ENCODE data around the gene SCRT2. TPM values are rescaled to one million over a fixed set of nuclear protein-coding genes. Genes with fewer than 3 reads are reported as not detected.

SCRT2 gene
- total and polyA plus RNA-seq, 7 experiments from 2014 or later, result not detected

DNA sequence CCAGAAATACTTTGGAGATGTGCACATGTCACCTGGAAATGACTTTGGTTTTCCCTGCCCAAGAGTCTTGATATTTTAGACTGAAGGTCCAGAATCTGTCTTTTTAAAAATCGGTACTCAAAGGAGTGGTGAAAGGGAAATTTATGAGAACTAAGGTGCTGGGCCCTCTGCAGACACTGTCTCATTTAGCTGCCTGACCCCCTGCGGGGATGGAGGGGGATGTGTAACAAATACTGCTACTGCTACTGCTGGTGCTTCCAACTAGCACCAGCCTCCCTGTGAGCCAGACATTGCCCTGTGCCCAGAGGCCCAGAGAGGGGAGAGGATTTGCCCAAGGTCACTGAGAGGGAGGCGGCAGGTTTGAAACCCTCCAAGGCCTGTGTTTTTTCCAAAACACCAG, 7.0 kb downstream of the SCRT2 start:
- Histone ChIP-seq H3K27ac (ENCODE audit: low read depth, low read length) (no peak overlapping the region), H3K4me3 (ENCODE audit: low read length) (no peak overlapping the region), H3K36me3 (ENCODE audit: control insufficient read depth in 2 of 3, insufficient read depth in 3 of 3, low read length in 3 of 3) (no peaks in the 10 kb centered on the region), H3K9me3 (ENCODE audit: control insufficient read depth in 2 of 3, low read length in 3 of 3) (no peaks in the 10 kb centered on the region), H3K4me1 (ENCODE audit: control insufficient read depth in 2 of 2, insufficient read depth in 2 of 2, low read length in 2 of 2) (no peaks in the 10 kb centered on the region), H3K27me3 (ENCODE audit: control insufficient read depth in 2 of 2, insufficient read depth in 2 of 2, low read length in 2 of 2) (peaks cover 0 to 3% of the 10 kb centered on the region in 2 donors)
- peaks cover 0 to 2% (median 0%) of the 10 kb centered on the region in 11 donors for H3K9me3 Mint-ChIP-seq
- H3K27ac Mint-ChIP-seq, result no peak overlapping the region
- peaks cover 60 to 71% (median 64%) of the 10 kb centered on the region in 5 donors for H3K27me3 Mint-ChIP-seq
- H3K4me3 Mint-ChIP-seq, result no peak overlapping the region
- ATAC-seq, result no peak
- no peaks in the 10 kb centered on the region for H3K36me3 Mint-ChIP-seq
- peaks cover 0 to 4% (median 0%) of the 10 kb centered on the region in 7 donors for H3K4me1 Mint-ChIP-seq
- DNase-seq, result no peak
- ChIA-PET POLR2A (no interaction called here), CTCF (no interaction called here)
- intact Hi-C loops (cut with micrococcal nuclease), result loop anchor here in 1 of 2 donors (5.0 kb wide), 1 partner anchor 316 kb away; no protein-coding TSS in a partner anchor

DNA sequence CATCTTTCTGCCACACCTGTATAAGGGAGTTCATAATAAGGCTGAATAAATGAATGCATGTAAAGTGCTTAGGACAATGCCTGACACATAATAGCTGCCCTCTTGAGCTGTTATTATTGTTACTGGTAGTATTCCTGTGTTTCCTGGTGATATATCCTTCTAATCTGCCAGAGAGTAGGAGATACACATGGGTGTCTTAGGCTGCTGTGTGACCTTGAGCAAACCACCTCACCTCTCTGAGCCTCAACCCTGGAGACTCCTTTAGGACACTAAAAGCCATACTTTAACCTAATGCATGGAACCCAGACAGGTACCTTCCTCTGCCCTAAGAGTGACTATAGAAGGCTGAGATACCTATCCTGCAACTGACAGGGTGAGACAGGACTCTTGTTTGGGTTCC, 7.6 kb downstream of the SCRT2 start:
- Histone ChIP-seq H3K4me3 (ENCODE audit: low read length) (no peak overlapping the region), H3K36me3 (ENCODE audit: control insufficient read depth in 2 of 3, insufficient read depth in 3 of 3, low read length in 3 of 3) (no peaks in the 10 kb centered on the region), H3K27ac (ENCODE audit: low read depth, low read length) (no peak overlapping the region), H3K9me3 (ENCODE audit: control insufficient read depth in 2 of 3, low read length in 3 of 3) (no peaks in the 10 kb centered on the region), H3K27me3 (ENCODE audit: control insufficient read depth in 2 of 2, insufficient read depth in 2 of 2, low read length in 2 of 2) (peaks cover 0 to 3% of the 10 kb centered on the region in 2 donors), H3K4me1 (ENCODE audit: control insufficient read depth in 2 of 2, insufficient read depth in 2 of 2, low read length in 2 of 2) (no peaks in the 10 kb centered on the region)
- DNase-seq (no peak), ATAC-seq (no peak)
- H3K4me1 Mint-ChIP-seq, result peaks cover 0 to 8% (median 0%) of the 10 kb centered on the region in 7 donors
- H3K27me3 Mint-ChIP-seq, result peaks cover 59 to 72% (median 64%) of the 10 kb centered on the region in 5 donors
- H3K4me3 Mint-ChIP-seq, result no peak overlapping the region
- peaks cover 0 to 2% (median 0%) of the 10 kb centered on the region in 11 donors for H3K9me3 Mint-ChIP-seq
- no peaks in the 10 kb centered on the region for H3K36me3 Mint-ChIP-seq
- intact Hi-C loops (cut with micrococcal nuclease), result loop anchor here in 1 of 2 donors (5.0 kb wide), 1 partner anchor 316 kb away; no protein-coding TSS in a partner anchor
- ChIA-PET CTCF (no interaction called here), POLR2A (no interaction called here)
- H3K27ac Mint-ChIP-seq, result no peak overlapping the region

- peaks cover 0 to 13% (median 0%) of the 10 kb centered on the region in 7 donors for H3K4me1 Mint-ChIP-seq
- H3K27ac ChIP-seq (ENCODE audit: low read depth, low read length), result no peak overlapping the region
- ATAC-seq (peak; percentile 55), DNase-seq (peak in 2 of 9 donors; percentile 21 to 69)
- H3K9me3 Mint-ChIP-seq, result peaks cover 0 to 2% (median 0%) of the 10 kb centered on the region in 11 donors
- no peaks in the 10 kb centered on the region for H3K9me3 ChIP-seq (ENCODE audit: control insufficient read depth in 2 of 3, low read length in 3 of 3)
- CTCF ChIA-PET, result interaction anchor here (0.5 kb wide), 1 partner anchor 185 kb away, joined by 3 read pairs; no protein-coding TSS in a partner anchor
- H3K27ac Mint-ChIP-seq, result no peak overlapping the region
- H3K4me1 ChIP-seq (ENCODE audit: control insufficient read depth in 2 of 2, insufficient read depth in 2 of 2, low read length in 2 of 2), result no peaks in the 10 kb centered on the region
- H3K4me3 Mint-ChIP-seq, result no peak overlapping the region
- intact Hi-C loops (cut with micrococcal nuclease), result loop anchor here in 1 of 2 donors (1.0 to 5.0 kb wide), 3 partner anchors 15 to 315 kb away; partner anchors contain the start of gene SRXN1
- H3K27me3 Mint-ChIP-seq, result peaks cover 59 to 73% (median 64%) of the 10 kb centered on the region in 5 donors
- POLR2A ChIA-PET, result no interaction called here
- H3K27me3 ChIP-seq (ENCODE audit: control insufficient read depth in 2 of 2, insufficient read depth in 2 of 2, low read length in 2 of 2), result peaks cover 0 to 6% of the 10 kb centered on the region in 2 donors
- no peaks in the 10 kb centered on the region for H3K36me3 Mint-ChIP-seq
- no peak overlapping the region for H3K4me3 ChIP-seq (ENCODE audit: low read length)
- no peaks in the 10 kb centered on the region for H3K36me3 ChIP-seq (ENCODE audit: control insufficient read depth in 2 of 3, insufficient read depth in 3 of 3, low read length in 3 of 3)
These were observed 8.1 kb downstream of the SCRT2 start for GRCh38 chr20:667351-668034.

DNA sequence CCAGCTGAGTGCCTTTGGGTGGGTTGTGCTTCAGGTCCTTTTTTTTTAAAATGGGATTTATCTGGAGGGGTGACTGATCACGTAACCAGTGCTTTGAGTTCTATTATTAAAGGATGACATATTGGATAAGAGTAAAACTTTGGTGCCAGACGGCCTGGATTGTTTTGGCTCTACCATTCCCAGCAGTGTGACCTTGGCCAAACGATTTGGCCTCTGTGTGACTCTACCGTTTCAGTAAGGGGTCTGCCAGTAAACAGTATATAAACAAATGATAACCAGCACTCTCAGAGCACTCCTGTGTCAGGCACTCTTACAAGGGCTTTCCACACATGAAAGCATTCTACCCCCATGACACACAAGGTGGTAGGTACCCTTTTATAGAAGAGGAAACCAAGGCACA, 8.7 kb downstream of the SCRT2 start:
- H3K27ac ChIP-seq (ENCODE audit: low read depth, low read length), result no peak overlapping the region
- intact Hi-C loops (cut with micrococcal nuclease), result loop anchor here in 1 of 2 donors (1.0 to 5.0 kb wide), 3 partner anchors 14 to 315 kb away; partner anchors contain the start of gene SRXN1
- H3K4me1 ChIP-seq (ENCODE audit: control insufficient read depth in 2 of 2, insufficient read depth in 2 of 2, low read length in 2 of 2), result no peaks in the 10 kb centered on the region
- H3K4me1 Mint-ChIP-seq, result peaks cover 0 to 13% (median 0%) of the 10 kb centered on the region in 7 donors
- no peak overlapping the region for H3K4me3 Mint-ChIP-seq
- DNase-seq (no peak), ATAC-seq (no peak)
- POLR2A ChIA-PET, result no interaction called here
- peaks cover 0 to 6% of the 10 kb centered on the region in 2 donors for H3K27me3 ChIP-seq (ENCODE audit: control insufficient read depth in 2 of 2, insufficient read depth in 2 of 2, low read length in 2 of 2)
- no peaks in the 10 kb centered on the region for H3K9me3 ChIP-seq (ENCODE audit: control insufficient read depth in 2 of 3, low read length in 3 of 3)
- no peak overlapping the region for H3K27ac Mint-ChIP-seq
- CTCF ChIA-PET, result no interaction called here
- peaks cover 0 to 3% (median 0%) of the 10 kb centered on the region in 11 donors for H3K9me3 Mint-ChIP-seq
- no peaks in the 10 kb centered on the region for H3K36me3 ChIP-seq (ENCODE audit: control insufficient read depth in 2 of 3, insufficient read depth in 3 of 3, low read length in 3 of 3)
- H3K27me3 Mint-ChIP-seq, result peaks cover 60 to 71% (median 62%) of the 10 kb centered on the region in 5 donors
- no peaks in the 10 kb centered on the region for H3K36me3 Mint-ChIP-seq
- H3K4me3 ChIP-seq (ENCODE audit: low read length), result no peak overlapping the region

GRCh38 chr20:665276-665675, 10.3 kb downstream of the SCRT2 start:
- no peak overlapping the region for H3K4me3 ChIP-seq (ENCODE audit: low read length)
- ChIA-PET POLR2A (no interaction called here), CTCF (interaction anchor here (0.6 kb wide), 1 partner anchor 366 kb away, joined by 3 read pairs; no protein-coding TSS in a partner anchor)
- intact Hi-C loops (cut with micrococcal nuclease), result loop anchor here in 1 of 2 donors (5.0 kb wide), 1 partner anchor 313 kb away; no protein-coding TSS in a partner anchor
- peaks cover 0 to 5% (median 0%) of the 10 kb centered on the region in 11 donors for H3K9me3 Mint-ChIP-seq
- no peaks in the 10 kb centered on the region for H3K9me3 ChIP-seq (ENCODE audit: control insufficient read depth in 2 of 3, low read length in 3 of 3)
- peaks cover 0 to 6% of the 10 kb centered on the region in 2 donors for H3K27me3 ChIP-seq (ENCODE audit: control insufficient read depth in 2 of 2, insufficient read depth in 2 of 2, low read length in 2 of 2)
- H3K27ac Mint-ChIP-seq, result no peak overlapping the region
- no peaks in the 10 kb centered on the region for H3K4me1 ChIP-seq (ENCODE audit: control insufficient read depth in 2 of 2, insufficient read depth in 2 of 2, low read length in 2 of 2)
- H3K27ac ChIP-seq (ENCODE audit: low read depth, low read length), result no peak overlapping the region
- peaks cover 0 to 15% (median 0%) of the 10 kb centered on the region in 7 donors for H3K4me1 Mint-ChIP-seq
- no peak overlapping the region for H3K4me3 Mint-ChIP-seq
- H3K27me3 Mint-ChIP-seq, result peaks cover 60 to 72% (median 68%) of the 10 kb centered on the region in 5 donors
- H3K36me3 ChIP-seq (ENCODE audit: control insufficient read depth in 2 of 3, insufficient read depth in 3 of 3, low read length in 3 of 3), result no peaks in the 10 kb centered on the region
- ATAC-seq (no peak), DNase-seq (no peak)
- H3K36me3 Mint-ChIP-seq, result no peaks in the 10 kb centered on the region

GRCh38 chr20:664576-664975, 11.0 kb downstream of the SCRT2 start:
- peaks cover 60 to 74% (median 66%) of the 10 kb centered on the region in 5 donors for H3K27me3 Mint-ChIP-seq
- Histone ChIP-seq H3K4me1 (ENCODE audit: control insufficient read depth in 2 of 2, insufficient read depth in 2 of 2, low read length in 2 of 2) (no peaks in the 10 kb centered on the region), H3K4me3 (ENCODE audit: low read length) (no peak overlapping the region), H3K36me3 (ENCODE audit: control insufficient read depth in 2 of 3, insufficient read depth in 3 of 3, low read length in 3 of 3) (no peaks in the 10 kb centered on the region), H3K27me3 (ENCODE audit: control insufficient read depth in 2 of 2, insufficient read depth in 2 of 2, low read length in 2 of 2) (peaks cover 0 to 6% of the 10 kb centered on the region in 2 donors), H3K27ac (ENCODE audit: low read depth, low read length) (no peak overlapping the region), H3K9me3 (ENCODE audit: control insufficient read depth in 2 of 3, low read length in 3 of 3) (no peaks in the 10 kb centered on the region)
- intact Hi-C loops (cut with micrococcal nuclease), result no loop called here
- ATAC-seq (no peak), DNase-seq (no peak)
- H3K27ac Mint-ChIP-seq, result peak overlapping the region in 1 of 9 donors; percentile 34
- CTCF ChIA-PET, result no interaction called here
- H3K4me1 Mint-ChIP-seq, result peaks cover 0 to 15% (median 0%) of the 10 kb centered on the region in 7 donors
- peak overlapping the region in 2 of 10 donors; percentile 26 to 27 for H3K4me3 Mint-ChIP-seq
- peaks cover 0 to 5% (median 0%) of the 10 kb centered on the region in 11 donors for H3K9me3 Mint-ChIP-seq
- H3K36me3 Mint-ChIP-seq, result no peaks in the 10 kb centered on the region
- POLR2A ChIA-PET, result no interaction called here
